Esophagus muscularis mucosa (tissue), 4 donors: ENCODE results near the gene ERBB4.

Source experiments
- EP300 ChIP-seq: sonication (generic); formaldehyde crosslinking; IDR thresholded peaks from one replicate; pipeline ENCODE4 v1.6.1; 2017; ENCODE audit warnings: antibody characterized with exemption
- POLR2A ChIP-seq: fragments of 450-650 bp; IDR thresholded peaks from one replicate; pipeline ENCODE4 v1.6.1; 2017; ENCODE audit warnings: antibody characterized with exemption, moderate library complexity, mild to moderate bottlenecking, low read depth
- POLR2AphosphoS5 ChIP-seq, 2 donors: sonication (generic); formaldehyde crosslinking; IDR thresholded peaks; one replicate each; pipeline ENCODE4 v1.6.1; 2017; ENCODE audit warnings: antibody characterized with exemption in 2 of 2
- TF ChIP-seq, protein P1 (sequence below), 3 experiments: fragments of 200-600 bp in 2 of 3; fragments of 450-650 bp in 1 of 3; sonication (generic) in 2 of 3; IDR thresholded peaks; one replicate each; pipeline ENCODE4 v1.5.1; 2017 to 2019; ENCODE audit warnings: antibody characterized with exemption in 3 of 3, mild to moderate bottlenecking in 2 of 3, moderate library complexity in 1 of 3

DNA sequence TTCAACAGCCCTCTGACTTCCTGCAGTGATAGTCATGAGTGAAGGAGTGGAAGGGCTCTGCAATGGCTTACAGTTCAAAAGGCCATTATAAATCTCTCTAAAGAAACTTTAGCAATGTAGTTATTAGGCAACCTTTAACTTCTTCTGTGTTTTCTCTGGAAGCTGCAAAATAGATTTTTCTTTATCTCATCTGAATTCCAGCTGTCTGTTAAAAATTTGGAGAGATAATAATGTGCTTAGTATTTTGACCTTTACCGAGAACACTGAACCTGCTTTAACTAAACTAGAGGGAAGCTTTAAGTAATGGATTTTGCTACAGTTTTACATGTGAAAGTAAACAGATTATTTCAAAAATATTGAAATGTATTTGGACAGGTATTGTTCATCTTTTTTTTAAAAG lies 847.9 kb downstream of the ERBB4 start:
- TF ChIP-seq, protein P1, sequence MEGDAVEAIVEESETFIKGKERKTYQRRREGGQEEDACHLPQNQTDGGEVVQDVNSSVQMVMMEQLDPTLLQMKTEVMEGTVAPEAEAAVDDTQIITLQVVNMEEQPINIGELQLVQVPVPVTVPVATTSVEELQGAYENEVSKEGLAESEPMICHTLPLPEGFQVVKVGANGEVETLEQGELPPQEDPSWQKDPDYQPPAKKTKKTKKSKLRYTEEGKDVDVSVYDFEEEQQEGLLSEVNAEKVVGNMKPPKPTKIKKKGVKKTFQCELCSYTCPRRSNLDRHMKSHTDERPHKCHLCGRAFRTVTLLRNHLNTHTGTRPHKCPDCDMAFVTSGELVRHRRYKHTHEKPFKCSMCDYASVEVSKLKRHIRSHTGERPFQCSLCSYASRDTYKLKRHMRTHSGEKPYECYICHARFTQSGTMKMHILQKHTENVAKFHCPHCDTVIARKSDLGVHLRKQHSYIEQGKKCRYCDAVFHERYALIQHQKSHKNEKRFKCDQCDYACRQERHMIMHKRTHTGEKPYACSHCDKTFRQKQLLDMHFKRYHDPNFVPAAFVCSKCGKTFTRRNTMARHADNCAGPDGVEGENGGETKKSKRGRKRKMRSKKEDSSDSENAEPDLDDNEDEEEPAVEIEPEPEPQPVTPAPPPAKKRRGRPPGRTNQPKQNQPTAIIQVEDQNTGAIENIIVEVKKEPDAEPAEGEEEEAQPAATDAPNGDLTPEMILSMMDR (IDR thresholded peaks at IDR 0.05), result no peak
- TF ChIP-seq POLR2AphosphoS5 (IDR thresholded peaks at IDR 0.05), result no peak
- no peak for TF ChIP-seq EP300
- TF ChIP-seq POLR2A, result no peak
